GM19035 (cell line): ENCODE data around the gene MLLT10.

Experiments
- ATAC-seq: cut with Tn5 transposase; IDR thresholded peaks from one replicate; pipeline ENCODE4 v1.9.1; 2021; ENCODE audit not compliant: unreplicated experiment

Gene MLLT10

DNA sequence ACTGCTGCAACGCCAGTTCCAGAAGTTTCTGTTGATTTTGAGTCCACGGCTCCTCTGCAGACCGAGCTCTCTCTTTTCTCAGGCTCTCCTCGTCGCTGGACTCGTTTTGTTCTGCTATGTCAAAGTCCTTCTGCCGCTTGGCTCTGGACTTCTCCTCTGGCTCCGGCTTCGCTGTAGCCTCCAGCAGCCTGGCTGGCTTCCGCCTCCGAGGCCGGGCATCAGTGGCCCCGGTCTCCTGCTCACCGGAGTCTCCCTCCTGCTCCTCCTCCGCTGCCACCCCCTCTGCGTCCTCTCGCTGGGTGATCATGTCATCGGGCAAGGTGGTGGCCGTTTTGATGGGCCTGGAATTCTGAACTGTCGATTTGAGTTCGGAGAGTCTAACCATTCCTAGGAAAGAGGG, 225.2 kb downstream of the MLLT10 start:
- ATAC-seq = no peak

DNA sequence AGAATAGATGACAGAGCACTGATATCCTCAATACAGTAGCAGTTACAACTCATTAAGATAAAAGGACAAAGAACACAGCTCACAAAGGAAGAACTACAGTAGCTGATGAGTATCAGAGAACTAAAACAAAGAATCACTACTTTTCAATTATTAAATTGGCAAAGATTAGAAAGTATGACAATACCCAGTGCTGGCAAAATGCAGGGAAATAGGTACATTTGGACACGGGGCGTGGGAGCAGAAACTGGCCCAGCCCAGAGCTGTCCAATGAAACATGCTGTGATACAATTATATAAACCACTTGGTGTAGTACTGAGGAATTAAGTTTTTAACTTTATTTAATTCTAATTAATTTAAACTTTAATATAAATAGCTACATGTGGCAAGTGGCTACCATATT, 226.3 kb downstream of the MLLT10 start:
- ATAC-seq = no peak

DNA sequence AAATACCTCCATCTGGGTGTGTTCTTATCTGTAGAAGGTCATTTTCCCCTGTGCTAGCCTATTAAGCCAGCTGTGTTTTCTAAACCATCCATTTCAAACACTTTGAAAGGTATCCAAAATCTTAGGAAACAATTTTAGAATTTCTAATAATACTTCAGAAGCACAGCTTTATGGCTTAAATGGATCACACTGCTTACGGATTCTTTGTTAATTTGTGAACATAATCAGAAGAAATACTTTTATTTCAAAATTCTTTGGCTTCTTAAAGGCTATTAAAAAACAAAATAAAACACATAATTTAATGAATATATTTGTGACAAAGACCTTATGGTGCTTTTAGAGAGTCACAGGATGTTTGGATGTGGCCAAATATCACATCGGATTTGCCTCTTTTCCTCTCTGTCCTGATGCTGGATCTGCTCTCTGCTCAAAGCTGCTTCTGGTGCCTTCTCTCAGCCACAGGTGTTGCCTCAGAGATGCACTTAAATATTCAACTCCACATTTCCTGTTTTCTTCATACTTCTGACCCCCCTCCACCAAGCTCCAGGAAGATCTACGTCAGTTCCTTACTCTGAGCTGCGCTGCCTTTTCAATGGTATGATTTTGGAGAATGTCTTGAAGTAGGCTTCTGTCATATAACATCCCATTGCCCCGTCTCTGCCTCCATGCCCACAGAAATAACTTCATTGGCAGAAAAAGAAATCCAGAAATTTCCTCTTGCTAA, 230.6 kb downstream of the MLLT10 start:
- ATAC-seq = no peak

DNA sequence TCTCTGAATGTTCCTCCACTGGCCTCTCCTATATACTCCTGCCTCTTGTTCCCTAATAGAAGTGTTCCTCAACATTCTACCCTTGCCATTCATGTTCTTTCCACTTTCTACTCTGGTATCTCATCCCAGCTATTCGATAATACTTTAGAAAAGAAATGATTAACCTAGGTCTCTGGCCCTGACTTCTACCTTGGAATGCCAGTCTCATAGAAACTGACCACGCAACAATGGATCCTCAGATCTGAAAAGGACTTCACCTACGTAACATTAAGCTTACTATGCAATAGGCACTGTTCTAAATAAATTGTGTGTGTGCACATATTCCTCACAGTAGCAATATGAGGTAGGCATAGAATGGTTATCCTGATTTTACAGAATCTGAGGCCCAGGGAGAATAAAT, 235.0 kb downstream of the MLLT10 start:
- no peak for ATAC-seq

DNA sequence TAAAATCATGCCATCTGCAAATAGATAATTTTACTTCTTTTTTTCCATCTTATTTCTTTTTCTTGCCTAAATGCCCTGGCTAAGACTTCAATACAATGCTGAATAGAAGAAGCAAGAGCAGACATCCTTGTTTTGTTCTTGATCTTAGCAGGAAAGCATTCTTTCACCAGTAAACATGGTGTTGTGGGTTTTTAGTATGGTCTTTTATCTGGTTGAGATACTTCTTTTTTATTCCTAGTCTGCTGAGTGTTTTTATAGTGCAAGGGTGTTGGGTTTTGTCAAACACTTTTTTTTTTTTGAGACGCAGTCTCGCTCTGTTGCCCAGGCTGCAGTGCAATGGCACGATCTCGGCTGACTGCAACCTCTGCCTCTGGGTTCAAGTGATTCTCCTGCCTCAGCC, 237.2 kb downstream of the MLLT10 start:
- no peak for ATAC-seq

DNA sequence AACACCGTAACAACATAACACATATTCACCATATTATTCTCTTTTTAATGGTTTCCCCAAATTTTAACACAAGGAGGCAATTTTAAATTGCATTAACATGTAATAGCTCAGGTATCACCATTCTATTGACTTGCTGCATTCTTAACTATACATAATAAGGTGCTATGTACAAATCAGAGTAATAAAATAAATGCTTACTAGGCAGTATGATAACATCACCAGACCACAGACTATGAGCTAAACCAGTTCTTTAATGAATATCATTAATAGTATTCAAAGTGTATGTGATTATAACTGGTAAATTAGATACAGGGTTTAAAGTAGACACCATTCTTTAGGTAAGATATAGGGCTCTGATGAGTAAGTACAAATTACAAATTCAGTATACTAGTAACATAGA, 242.9 kb downstream of the MLLT10 start:
- ATAC-seq = no peak

DNA sequence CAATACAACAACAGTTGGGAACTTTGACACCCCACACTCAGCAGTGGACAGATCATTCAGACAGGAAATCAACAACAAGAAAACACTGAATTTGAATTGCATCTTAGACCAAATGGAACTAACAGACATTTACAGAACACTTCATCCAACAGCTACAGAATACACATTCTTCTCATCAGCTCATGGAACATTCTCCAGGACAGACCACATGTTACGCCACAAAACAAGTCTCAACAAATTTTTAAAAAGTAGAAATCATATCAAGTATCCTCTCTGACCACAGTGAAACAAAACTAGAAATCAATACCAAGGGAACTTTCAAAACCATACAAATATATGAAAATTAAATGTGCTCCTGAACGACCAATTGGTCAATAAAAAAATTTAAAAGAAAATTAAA, 257.2 kb downstream of the MLLT10 start:
- no peak for ATAC-seq
